K562 (cell line): ENCODE measurements around the gene SLC2A10. TPM values are rescaled to one million over a fixed set of nuclear protein-coding genes. Genes with fewer than 3 reads are reported as not detected.
A peak's percentile ranks its signal among the peaks of the same experiment; 100 is the strongest.

Experiments
- CGGBP1 ChIP-seq: fragments of 250-450 bp; sonication (Bioruptor Pico); IDR thresholded peaks from 2 replicates; pipeline ENCODE4 v1.9.0; 2021; ENCODE audit warnings: mild to moderate bottlenecking
- ESRRA ChIP-seq: fragments of 450-650 bp; IDR thresholded peaks from 2 replicates; pipeline ENCODE4 v1.6.1; 2014; ENCODE audit warnings: low read depth, mild to moderate bottlenecking, moderate library complexity, borderline replicate concordance
- EWSR1 ChIP-seq: fragments of 450-650 bp; IDR thresholded peaks from 2 replicates; pipeline ENCODE4 v1.6.1; 2018; ENCODE audit warnings: borderline replicate concordance, mild to moderate bottlenecking, low read depth, moderate library complexity; ENCODE audit not compliant: partially characterized antibody
- KAT7 ChIP-seq: sonication (generic); formaldehyde crosslinking; IDR thresholded peaks from 2 replicates; pipeline ENCODE4 v1.8.0; 2022; ENCODE audit warnings: missing genetic modification reagents, mild to moderate bottlenecking, borderline replicate concordance
- MEF2A ChIP-seq: IDR thresholded peaks from 2 replicates; pipeline ENCODE4 v1.6.1; 2011; ENCODE audit warnings: low read depth, mild to moderate bottlenecking, low read length, moderate library complexity; ENCODE audit not compliant: control insufficient read depth
- NFYB ChIP-seq: IDR thresholded peaks from 2 replicates; pipeline ENCODE4 v1.6.1; 2011; ENCODE audit warnings: mild to moderate bottlenecking, moderate library complexity; ENCODE audit not compliant: insufficient read length; ENCODE audit errors: extremely low read depth
- RBM15 ChIP-seq: fragments of 200-400 bp; formaldehyde crosslinking; IDR thresholded peaks from 2 replicates; pipeline ENCODE4 v1.6.1; 2018; ENCODE audit warnings: mild to moderate bottlenecking, low read length, moderate library complexity; ENCODE audit not compliant: insufficient read depth
- THRAP3 ChIP-seq: fragments of 450-650 bp; IDR thresholded peaks from 2 replicates; pipeline ENCODE4 v1.6.1; 2016; ENCODE audit warnings: mild to moderate bottlenecking, inconsistent platforms, borderline replicate concordance
- TOE1 ChIP-seq, 2 experiments: fragments of 450-650 bp in 1 of 2; sonication (generic) in 1 of 2; formaldehyde crosslinking in 1 of 2; IDR thresholded peaks; 2 replicates each; pipeline versions ENCODE4 v1.7.1 to v1.8.0; 2016 to 2022; ENCODE audit warnings: borderline replicate concordance in 2 of 2, mild to moderate bottlenecking in 2 of 2, antibody characterized with exemption in 1 of 2, inconsistent platforms in 1 of 2, low read depth in 1 of 2, missing genetic modification reagents in 1 of 2, moderate library complexity in 1 of 2
- VEZF1 ChIP-seq: fragments of 200-800 bp; sonication (Bioruptor generic); IDR thresholded peaks from 2 replicates; pipeline ENCODE4 v1.6.1; 2017; ENCODE audit warnings: missing genetic modification characterization, missing compliant biosample characterization
- XRCC5 ChIP-seq: fragments of 200-400 bp; formaldehyde crosslinking; IDR thresholded peaks from 2 replicates; pipeline ENCODE4 v1.6.1; 2017; ENCODE audit warnings: low read depth, mild to moderate bottlenecking, low read length
- ZNF124 ChIP-seq: sonication (generic); formaldehyde crosslinking; IDR thresholded peaks from 2 replicates; pipeline ENCODE4 v1.8.1; 2022; ENCODE audit warnings: missing genetic modification reagents
- ZNF318 ChIP-seq, 2 experiments: fragments of 450-650 bp; IDR thresholded peaks; 2 replicates each; pipeline ENCODE4 v1.6.1; 2016; ENCODE audit warnings: mild to moderate bottlenecking in 2 of 2, borderline replicate concordance in 1 of 2, low read depth in 1 of 2, moderate library complexity in 1 of 2
- ZNF512 ChIP-seq: IDR thresholded peaks from 2 replicates; pipeline ENCODE4 v1.6.1; 2016; ENCODE audit warnings: missing genetic modification characterization, missing compliant biosample characterization
- polyA plus RNA-seq, 8 experiments: library from polyadenylated mRNA; depleted of rRNA in 4 of 8; stranded (reverse) in 5 of 8; unstranded in 3 of 8; fragments of >200 nt; fragmentation: Nextera tagmentation in 2 of 8; fragmentation: Illumina TruSeq in 1 of 8; extraction: Ambion mirVana in 2 of 8; extraction: Trizol in 1 of 8; gene quantifications; 2 replicates each; pipeline versions ENCODE4 v1.2.1 to v1.2.3, GENCODE V29; 2011 to 2014; ENCODE audit warnings: inconsistent platforms in 1 of 8, missing spikeins in 1 of 8
- total RNA-seq, 7 experiments: library from RNA; depleted of rRNA in 6 of 7; stranded (reverse); fragments of >200 nt in 6 of 7; fragmentation: Illumina TruSeq in 2 of 7; extraction: Trizol in 2 of 7; gene quantifications; 2 replicates each; pipeline versions ENCODE4 v1.2.1 to v1.2.3, GENCODE V29; 2011 to 2021; ENCODE audit warnings: low replicate concordance in 1 of 7

Gene SLC2A10
- total and polyA plus RNA-seq, 9 of the 15 experiments (the other 6 are each of a cell fraction or from before 2014, with no cell fraction given): 0.01 to 1.8 (median 0.10) TPM

GRCh38 chr20:46683011-46683667 lies 26.3 kb upstream of the SLC2A10 start (continued):
- 0 out of 2 replicates have a peak, but pooled peaks have one; percentile 20 for TF ChIP-seq XRCC5
- no peak for TF ChIP-seq MEF2A
- TF ChIP-seq ZNF318 (IDR thresholded peaks at IDR 0.05; ENCODE audit: borderline replicate concordance in 1 of 2, low read depth in 1 of 2): no peak
- TF ChIP-seq NFYB: no peak
- no peak for TF ChIP-seq EWSR1
- TF ChIP-seq ZNF124 (CRISPR knock-in tag): no peak
- no peak for TF ChIP-seq THRAP3
- TF ChIP-seq KAT7: no peak
- TF ChIP-seq ZNF512: no peak
- no peak for TF ChIP-seq RBM15
- TF ChIP-seq ESRRA: no peak
- peak; percentile 23; the same call in 1 of the 2 replicates for TF ChIP-seq VEZF1 (CRISPR knock-in tag)
- TF ChIP-seq TOE1 (IDR thresholded peaks at IDR 0.05; ENCODE audit: borderline replicate concordance): no peak
- no peak for TF ChIP-seq TOE1 (CRISPR knock-in tag; IDR thresholded peaks at IDR 0.05; ENCODE audit: borderline replicate concordance, low read depth)
- no peak for TF ChIP-seq CGGBP1 (CRISPR knock-in tag)
